NOMO-1 (cell line): ENCODE measurements around the gene GPR161.
"Not testable (repeated sequence)": the region's sequence is repeated elsewhere in the genome, so short reads cannot be mapped to it uniquely, and the experiment has no call there.

Source experiments
- DNase-seq, 2 experiments: peaks; one replicate each; lab custom pipeline; 2025; ENCODE audit not compliant: unreplicated experiment in 2 of 2; lab: John Stamatoyannopoulos, UW

GPR161 gene

GRCh38 chr1:168089326-168089978, 47.3 kb downstream of the GPR161 start:
- no peak for DNase-seq

GRCh38 chr1:168088511-168089325, 48.0 kb downstream of the GPR161 start:
- no peak for DNase-seq

GRCh38 chr1:168087696-168088095, 49.0 kb downstream of the GPR161 start:
- no peak for DNase-seq

- DNase-seq, result no peak
Measured at GRCh38 chr1:168086438-168086837, 50.3 kb downstream of the GPR161 start.

GRCh38 chr1:168085401-168085872, 51.3 kb downstream of the GPR161 start:
- DNase-seq, result no peak

GRCh38 chr1:168084396-168085231, 52.1 kb downstream of the GPR161 start:
- DNase-seq, result peak; percentile 42 to 61

GRCh38 chr1:168083456-168084325, 53.0 kb downstream of the GPR161 start:
- DNase-seq, result no peak

GRCh38 chr1:168082008-168082876, 54.5 kb downstream of the GPR161 start:
- peak; percentile 56 to 57 for DNase-seq

- DNase-seq, result no peak
Measured at GRCh38 chr1:168081373-168082007, 55.2 kb downstream of the GPR161 start.

GRCh38 chr1:168079761-168080160, 57.0 kb downstream of the GPR161 start:
- DNase-seq, result no peak

GRCh38 chr1:168069384-168069783, 67.3 kb downstream of the GPR161 start:
- DNase-seq, result no peak

GRCh38 chr1:168065506-168065905, 71.2 kb downstream of the GPR161 start:
- DNase-seq, result no peak

- no peak for DNase-seq
Measured at GRCh38 chr1:168064216-168064615, 72.5 kb downstream of the GPR161 start.

GRCh38 chr1:168057921-168058320, 78.8 kb downstream of the GPR161 start:
- no peak for DNase-seq

- no peak for DNase-seq
Measured at GRCh38 chr1:168057355-168057754, 79.4 kb downstream of the GPR161 start.

- not testable (repeated sequence) for DNase-seq
Measured at GRCh38 chr1:168056152-168056551, 80.6 kb downstream of the GPR161 start.

- peak; percentile 1 to 3 for DNase-seq
Measured at GRCh38 chr1:168054117-168054516, 82.6 kb downstream of the GPR161 start.

GRCh38 chr1:168053681-168054080, 83.0 kb downstream of the GPR161 start:
- DNase-seq, result no peak

GRCh38 chr1:168050880-168051279, 85.8 kb downstream of the GPR161 start:
- no peak for DNase-seq
